GM23338 (cell line): ENCODE results near the gene NRP2. TPM values are rescaled to one million over a fixed set of nuclear protein-coding genes. Genes with fewer than 3 reads are reported as not detected.

Source experiments
- ATAC-seq: fragments of 200-7000 bp; cut with Tn5 transposase; 3 replicates; pipeline ENCODE4 v1.9.1; 2020
- DNase-seq: peaks from one replicate; pipeline ENCODE4 v3.0.0-alpha.2; 2015; ENCODE audit warnings: low spot score
- H2AFZ ChIP-seq: fragments of 200-600 bp; sonication (generic); 2 replicates; pipeline ENCODE4 v1.8.0; 2016; ENCODE audit warnings: antibody characterized with exemption, mild to moderate bottlenecking, moderate library complexity
- H3F3A ChIP-seq: fragments of 200-600 bp; sonication (generic); replicated peaks from 2 replicates; pipeline ENCODE4 v1.8.0; 2017; ENCODE audit warnings: antibody characterized with exemption, mixed run types, low read depth
- H3K27ac ChIP-seq: fragments of 200-600 bp; sonication (generic); 2 replicates; pipeline ENCODE4 v1.6.1; 2016; ENCODE audit warnings: low read depth
- H3K27me3 ChIP-seq: fragments of 200-600 bp; sonication (generic); 2 replicates; pipeline ENCODE4 v1.8.0; 2016; ENCODE audit warnings: mild to moderate bottlenecking, mixed run types, moderate library complexity; ENCODE audit not compliant: insufficient read depth
- H3K36me3 ChIP-seq: fragments of 200-600 bp; sonication (generic); 2 replicates; pipeline ENCODE4 v1.8.0; 2016; ENCODE audit warnings: mild to moderate bottlenecking; ENCODE audit not compliant: insufficient read depth
- H3K4me1 ChIP-seq: fragments of 200-600 bp; sonication (generic); 2 replicates; pipeline ENCODE4 v1.8.0; 2016; ENCODE audit warnings: mild to moderate bottlenecking, moderate library complexity; ENCODE audit not compliant: insufficient read depth
- H3K4me2 ChIP-seq: fragments of 200-600 bp; sonication (generic); 2 replicates; pipeline ENCODE4 v1.7.1; 2017; ENCODE audit warnings: mixed run types
- H3K4me3 ChIP-seq: fragments of 200-600 bp; sonication (generic); 2 replicates; pipeline ENCODE4 v1.6.1; 2016; ENCODE audit warnings: mixed run types
- H3K79me2 ChIP-seq: fragments of 200-600 bp; sonication (generic); replicated peaks from 2 replicates; pipeline ENCODE4 v1.8.0; 2017; ENCODE audit warnings: mild to moderate bottlenecking; ENCODE audit not compliant: insufficient read depth
- H3K9me2 ChIP-seq: fragments of 200-600 bp; sonication (generic); 2 replicates; pipeline ENCODE4 v1.8.0; 2017; ENCODE audit not compliant: insufficient read depth
- H4K20me1 ChIP-seq: fragments of 200-600 bp; sonication (generic); replicated peaks from 2 replicates; pipeline ENCODE4 v1.8.0; 2017; ENCODE audit warnings: mild to moderate bottlenecking; ENCODE audit not compliant: insufficient read depth
- H3K27ac Mint-ChIP-seq: 2 replicates; pipeline ENCODE4 v1.8.0; 2020; ENCODE audit warnings: inconsistent platforms, mild to moderate bottlenecking, moderate library complexity, mixed read lengths
- H3K27me3 Mint-ChIP-seq: 3 replicates; pipeline ENCODE4 v1.8.0; 2022; ENCODE audit warnings: low read depth, mild to moderate bottlenecking, moderate library complexity, mixed read lengths, inconsistent platforms; ENCODE audit not compliant: insufficient read depth, poor library complexity
- H3K36me3 Mint-ChIP-seq: 3 replicates; pipeline ENCODE4 v1.8.0; 2021; ENCODE audit warnings: low read depth, mild to moderate bottlenecking, inconsistent platforms, moderate library complexity, mixed read lengths
- H3K4me1 Mint-ChIP-seq: 3 replicates; pipeline ENCODE4 v1.8.0; 2020; ENCODE audit warnings: mild to moderate bottlenecking, inconsistent platforms, mixed read lengths
- H3K4me3 Mint-ChIP-seq: 3 replicates; pipeline ENCODE4 v1.8.0; 2021; ENCODE audit warnings: moderate library complexity, mild to moderate bottlenecking, inconsistent platforms, mixed read lengths
- H3K9me3 Mint-ChIP-seq: 3 replicates; pipeline ENCODE4 v1.8.0; 2020; ENCODE audit warnings: moderate library complexity, mild to moderate bottlenecking, inconsistent platforms, mixed read lengths
- CREB1 ChIP-seq: fragments of 250-450 bp; sonication (Bioruptor Pico); IDR thresholded peaks from 2 replicates; pipeline ENCODE4 v1.5.0; 2020; ENCODE audit warnings: low read depth, mild to moderate bottlenecking, moderate library complexity
- ETS1 ChIP-seq: IDR thresholded peaks from 2 replicates; pipeline ENCODE4 v1.6.1; 2016; ENCODE audit warnings: antibody characterized with exemption
- EZH2 ChIP-seq: fragments of 200-600 bp; sonication (generic); IDR thresholded peaks from one replicate; pipeline ENCODE4 v1.8.0; 2017; ENCODE audit warnings: antibody characterized with exemption, mild to moderate bottlenecking, low read depth; ENCODE audit not compliant: unreplicated experiment
- EZH2phosphoT487 ChIP-seq: fragments of 200-600 bp; sonication (generic); IDR thresholded peaks from one replicate; pipeline ENCODE4 v1.8.1; 2018; ENCODE audit warnings: antibody characterized with exemption; ENCODE audit not compliant: unreplicated experiment
- JUNB ChIP-seq: IDR thresholded peaks from one replicate; pipeline ENCODE4 v1.6.1; 2016; ENCODE audit warnings: antibody characterized with exemption; ENCODE audit not compliant: unreplicated experiment
- NANOG ChIP-seq: IDR thresholded peaks from 2 replicates; pipeline ENCODE4 v1.6.1; 2016; ENCODE audit warnings: antibody characterized with exemption, borderline replicate concordance
- POLR2AphosphoS5 ChIP-seq: IDR thresholded peaks from 2 replicates; pipeline ENCODE4 v1.6.1; 2016; ENCODE audit warnings: antibody characterized with exemption, low read depth
- REST ChIP-seq: IDR thresholded peaks from one replicate; pipeline ENCODE4 v1.6.1; 2018; ENCODE audit warnings: antibody characterized with exemption; ENCODE audit not compliant: unreplicated experiment
- STAT1 ChIP-seq: IDR thresholded peaks from one replicate; pipeline ENCODE4 v1.6.1; 2016; ENCODE audit warnings: antibody characterized with exemption; ENCODE audit not compliant: unreplicated experiment
- ZNF114 ChIP-seq: fragments of 250-450 bp; sonication (Bioruptor Pico); IDR thresholded peaks from 2 replicates; pipeline ENCODE4 v1.5.0; 2020; ENCODE audit warnings: mild to moderate bottlenecking, moderate library complexity
- ZNF331 ChIP-seq: fragments of 250-450 bp; sonication (Bioruptor Pico); IDR thresholded peaks from 2 replicates; pipeline ENCODE4 v1.5.0; 2020; ENCODE audit warnings: low read depth, mild to moderate bottlenecking, moderate library complexity
- polyA plus RNA-seq: library from polyadenylated mRNA; unstranded; fragments of >200 nt; fragmentation: Nextera tagmentation; extraction: Ambion mirVana; gene quantifications from 2 replicates; pipeline ENCODE4 v1.2.1, GENCODE V29; 2016
- total RNA-seq: library from RNA; depleted of rRNA; stranded (reverse); fragments of >200 nt; shearing (Covaris generic); gene quantifications from 2 replicates; pipeline ENCODE4 v1.2.3, GENCODE V29; 2014
- TF ChIP-seq, protein P1 (sequence below), 2 experiments: fragments of 200-600 bp in 1 of 2; sonication (generic) in 1 of 2; conservative IDR thresholded peaks; 2 replicates each; pipeline versions ENCODE4 v1.5.1 to v1.6.1; 2016 to 2017; ENCODE audit warnings: antibody characterized with exemption in 2 of 2, low read depth in 2 of 2, mild to moderate bottlenecking in 2 of 2, moderate library complexity in 1 of 2
- TF ChIP-seq, protein P2 (sequence below): fragments of 250-450 bp; sonication (Bioruptor Pico); IDR thresholded peaks from 2 replicates; pipeline ENCODE4 v1.5.0; 2020; ENCODE audit warnings: mild to moderate bottlenecking, moderate library complexity

The NRP2 gene
- total and polyA plus RNA-seq, 2 experiments from 2014 or later, result 18.4 to 22.0 TPM

GRCh38 chr2:205845446-205845845, 163.1 kb downstream of the NRP2 start:
- Mint-ChIP-seq H3K36me3 (no peaks in the 10 kb centered on the region), H3K27me3 (peaks cover 3% of the 10 kb centered on the region), H3K9me3 (no peaks in the 10 kb centered on the region), H3K4me1 (peaks cover 12% of the 10 kb centered on the region), H3K27ac (no peak overlapping the region), H3K4me3 (no peak overlapping the region)
- Histone ChIP-seq H3K36me3 (no peaks in the 10 kb centered on the region), H3F3A (no peaks in the 10 kb centered on the region), H3K27ac (no peak overlapping the region), H4K20me1 (no peaks in the 10 kb centered on the region), H3K4me2 (no peak overlapping the region), H3K4me3 (no peak overlapping the region), H3K27me3 (no peaks in the 10 kb centered on the region), H3K79me2 (no peaks in the 10 kb centered on the region), H3K4me1 (no peaks in the 10 kb centered on the region), H2AFZ (no peak overlapping the region), H3K9me2 (no peaks in the 10 kb centered on the region)
- TF ChIP-seq EZH2 (no peak), ZNF331 (CRISPR knock-in tag) (no peak), REST (no peak), JUNB (no peak), STAT1 (no peak), NANOG (no peak), POLR2AphosphoS5 (no peak), CREB1 (CRISPR knock-in tag) (no peak), EZH2phosphoT487 (no peak), ZNF114 (no peak), ETS1 (no peak)
- TF ChIP-seq, protein P1, sequence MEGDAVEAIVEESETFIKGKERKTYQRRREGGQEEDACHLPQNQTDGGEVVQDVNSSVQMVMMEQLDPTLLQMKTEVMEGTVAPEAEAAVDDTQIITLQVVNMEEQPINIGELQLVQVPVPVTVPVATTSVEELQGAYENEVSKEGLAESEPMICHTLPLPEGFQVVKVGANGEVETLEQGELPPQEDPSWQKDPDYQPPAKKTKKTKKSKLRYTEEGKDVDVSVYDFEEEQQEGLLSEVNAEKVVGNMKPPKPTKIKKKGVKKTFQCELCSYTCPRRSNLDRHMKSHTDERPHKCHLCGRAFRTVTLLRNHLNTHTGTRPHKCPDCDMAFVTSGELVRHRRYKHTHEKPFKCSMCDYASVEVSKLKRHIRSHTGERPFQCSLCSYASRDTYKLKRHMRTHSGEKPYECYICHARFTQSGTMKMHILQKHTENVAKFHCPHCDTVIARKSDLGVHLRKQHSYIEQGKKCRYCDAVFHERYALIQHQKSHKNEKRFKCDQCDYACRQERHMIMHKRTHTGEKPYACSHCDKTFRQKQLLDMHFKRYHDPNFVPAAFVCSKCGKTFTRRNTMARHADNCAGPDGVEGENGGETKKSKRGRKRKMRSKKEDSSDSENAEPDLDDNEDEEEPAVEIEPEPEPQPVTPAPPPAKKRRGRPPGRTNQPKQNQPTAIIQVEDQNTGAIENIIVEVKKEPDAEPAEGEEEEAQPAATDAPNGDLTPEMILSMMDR (conservative IDR thresholded peaks at IDR 0.05; ENCODE audit: low read depth in 2 of 2), result no peak
- TF ChIP-seq, protein P2, sequence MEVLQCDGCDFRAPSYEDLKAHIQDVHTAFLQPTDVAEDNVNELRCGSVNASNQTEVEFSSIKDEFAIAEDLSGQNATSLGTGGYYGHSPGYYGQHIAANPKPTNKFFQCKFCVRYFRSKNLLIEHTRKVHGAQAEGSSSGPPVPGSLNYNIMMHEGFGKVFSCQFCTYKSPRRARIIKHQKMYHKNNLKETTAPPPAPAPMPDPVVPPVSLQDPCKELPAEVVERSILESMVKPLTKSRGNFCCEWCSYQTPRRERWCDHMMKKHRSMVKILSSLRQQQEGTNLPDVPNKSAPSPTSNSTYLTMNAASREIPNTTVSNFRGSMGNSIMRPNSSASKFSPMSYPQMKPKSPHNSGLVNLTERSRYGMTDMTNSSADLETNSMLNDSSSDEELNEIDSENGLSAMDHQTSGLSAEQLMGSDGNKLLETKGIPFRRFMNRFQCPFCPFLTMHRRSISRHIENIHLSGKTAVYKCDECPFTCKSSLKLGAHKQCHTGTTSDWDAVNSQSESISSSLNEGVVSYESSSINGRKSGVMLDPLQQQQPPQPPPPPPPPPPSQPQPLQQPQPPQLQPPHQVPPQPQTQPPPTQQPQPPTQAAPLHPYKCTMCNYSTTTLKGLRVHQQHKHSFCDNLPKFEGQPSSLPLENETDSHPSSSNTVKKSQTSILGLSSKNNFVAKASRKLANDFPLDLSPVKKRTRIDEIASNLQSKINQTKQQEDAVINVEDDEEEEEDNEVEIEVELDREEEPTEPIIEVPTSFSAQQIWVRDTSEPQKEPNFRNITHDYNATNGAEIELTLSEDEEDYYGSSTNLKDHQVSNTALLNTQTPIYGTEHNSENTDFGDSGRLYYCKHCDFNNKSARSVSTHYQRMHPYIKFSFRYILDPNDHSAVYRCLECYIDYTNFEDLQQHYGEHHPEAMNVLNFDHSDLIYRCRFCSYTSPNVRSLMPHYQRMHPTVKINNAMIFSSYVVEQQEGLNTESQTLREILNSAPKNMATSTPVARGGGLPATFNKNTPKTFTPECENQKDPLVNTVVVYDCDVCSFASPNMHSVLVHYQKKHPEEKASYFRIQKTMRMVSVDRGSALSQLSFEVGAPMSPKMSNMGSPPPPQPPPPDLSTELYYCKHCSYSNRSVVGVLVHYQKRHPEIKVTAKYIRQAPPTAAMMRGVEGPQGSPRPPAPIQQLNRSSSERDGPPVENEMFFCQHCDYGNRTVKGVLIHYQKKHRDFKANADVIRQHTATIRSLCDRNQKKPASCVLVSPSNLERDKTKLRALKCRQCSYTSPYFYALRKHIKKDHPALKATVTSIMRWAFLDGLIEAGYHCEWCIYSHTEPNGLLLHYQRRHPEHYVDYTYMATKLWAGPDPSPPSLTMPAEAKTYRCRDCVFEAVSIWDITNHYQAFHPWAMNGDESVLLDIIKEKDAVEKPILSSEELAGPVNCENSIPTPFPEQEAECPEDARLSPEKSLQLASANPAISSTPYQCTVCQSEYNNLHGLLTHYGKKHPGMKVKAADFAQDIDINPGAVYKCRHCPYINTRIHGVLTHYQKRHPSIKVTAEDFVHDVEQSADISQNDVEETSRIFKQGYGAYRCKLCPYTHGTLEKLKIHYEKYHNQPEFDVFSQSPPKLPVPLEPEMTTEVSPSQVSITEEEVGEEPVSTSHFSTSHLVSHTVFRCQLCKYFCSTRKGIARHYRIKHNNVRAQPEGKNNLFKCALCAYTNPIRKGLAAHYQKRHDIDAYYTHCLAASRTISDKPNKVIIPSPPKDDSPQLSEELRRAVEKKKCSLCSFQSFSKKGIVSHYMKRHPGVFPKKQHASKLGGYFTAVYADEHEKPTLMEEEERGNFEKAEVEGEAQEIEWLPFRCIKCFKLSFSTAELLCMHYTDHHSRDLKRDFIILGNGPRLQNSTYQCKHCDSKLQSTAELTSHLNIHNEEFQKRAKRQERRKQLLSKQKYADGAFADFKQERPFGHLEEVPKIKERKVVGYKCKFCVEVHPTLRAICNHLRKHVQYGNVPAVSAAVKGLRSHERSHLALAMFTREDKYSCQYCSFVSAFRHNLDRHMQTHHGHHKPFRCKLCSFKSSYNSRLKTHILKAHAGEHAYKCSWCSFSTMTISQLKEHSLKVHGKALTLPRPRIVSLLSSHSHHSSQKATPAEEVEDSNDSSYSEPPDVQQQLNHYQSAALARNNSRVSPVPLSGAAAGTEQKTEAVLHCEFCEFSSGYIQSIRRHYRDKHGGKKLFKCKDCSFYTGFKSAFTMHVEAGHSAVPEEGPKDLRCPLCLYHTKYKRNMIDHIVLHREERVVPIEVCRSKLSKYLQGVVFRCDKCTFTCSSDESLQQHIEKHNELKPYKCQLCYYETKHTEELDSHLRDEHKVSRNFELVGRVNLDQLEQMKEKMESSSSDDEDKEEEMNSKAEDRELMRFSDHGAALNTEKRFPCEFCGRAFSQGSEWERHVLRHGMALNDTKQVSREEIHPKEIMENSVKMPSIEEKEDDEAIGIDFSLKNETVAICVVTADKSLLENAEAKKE (CRISPR knock-in tag), result no peak
- no peak for DNase-seq
- ATAC-seq, result no peak
